ENCODE measurements around the gene NEGR1. TPM values are rescaled to one million over a fixed set of nuclear protein-coding genes. Genes with fewer than 3 reads are reported as not detected.
"Not testable (repeated sequence)": the region's sequence is repeated elsewhere in the genome, so short reads cannot be mapped to it uniquely, and the experiment has no call there.

Gene NEGR1
- total and polyA plus RNA-seq, 7 donors, result 1.3 to 10.2 (median 2.2) TPM

DNA sequence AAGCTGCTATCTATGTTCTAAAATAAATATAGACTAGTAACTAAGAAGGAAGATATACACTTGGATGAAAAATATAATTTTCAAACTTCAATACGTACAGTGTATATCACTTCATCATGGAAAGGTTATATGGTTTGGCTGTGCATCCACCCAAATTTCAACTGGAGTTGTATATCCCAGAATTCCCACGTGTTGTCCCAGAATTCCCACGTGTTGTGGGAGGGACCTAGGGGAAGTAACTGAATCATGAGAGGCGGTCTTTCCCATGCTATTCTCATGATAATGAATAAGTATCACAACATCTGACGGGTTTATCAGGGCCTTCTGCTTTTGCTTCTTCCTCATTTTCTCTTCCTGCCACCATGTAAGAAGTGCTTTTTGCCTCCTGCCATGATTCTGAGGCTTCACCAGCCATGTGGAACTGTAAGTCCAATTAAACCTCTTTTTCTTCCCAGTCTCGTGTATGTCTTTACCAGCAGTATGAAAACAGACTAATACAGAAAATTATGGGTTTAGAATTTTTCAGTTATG lies 10.7 kb downstream of the NEGR1 start:
- Histone ChIP-seq H3K27me3 (ENCODE audit: insufficient read depth in 3 of 3, low read length in 2 of 3) (no peaks in the 10 kb centered on the region), H3K9me3 (no peaks in the 10 kb centered on the region), H3K4me1 (no peaks in the 10 kb centered on the region), H3K4me3 (no peak overlapping the region), H3K27ac (no peak overlapping the region), H3K36me3 (ENCODE audit: insufficient read depth in 1 of 2, low read depth in 1 of 2) (no peaks in the 10 kb centered on the region)
- WGBS, 3 donors, result 68 to 71% (median 68%) methylated on average over 6 of the region's 6 CpGs
- no peak for DNase-seq
- TF ChIP-seq, protein P1, sequence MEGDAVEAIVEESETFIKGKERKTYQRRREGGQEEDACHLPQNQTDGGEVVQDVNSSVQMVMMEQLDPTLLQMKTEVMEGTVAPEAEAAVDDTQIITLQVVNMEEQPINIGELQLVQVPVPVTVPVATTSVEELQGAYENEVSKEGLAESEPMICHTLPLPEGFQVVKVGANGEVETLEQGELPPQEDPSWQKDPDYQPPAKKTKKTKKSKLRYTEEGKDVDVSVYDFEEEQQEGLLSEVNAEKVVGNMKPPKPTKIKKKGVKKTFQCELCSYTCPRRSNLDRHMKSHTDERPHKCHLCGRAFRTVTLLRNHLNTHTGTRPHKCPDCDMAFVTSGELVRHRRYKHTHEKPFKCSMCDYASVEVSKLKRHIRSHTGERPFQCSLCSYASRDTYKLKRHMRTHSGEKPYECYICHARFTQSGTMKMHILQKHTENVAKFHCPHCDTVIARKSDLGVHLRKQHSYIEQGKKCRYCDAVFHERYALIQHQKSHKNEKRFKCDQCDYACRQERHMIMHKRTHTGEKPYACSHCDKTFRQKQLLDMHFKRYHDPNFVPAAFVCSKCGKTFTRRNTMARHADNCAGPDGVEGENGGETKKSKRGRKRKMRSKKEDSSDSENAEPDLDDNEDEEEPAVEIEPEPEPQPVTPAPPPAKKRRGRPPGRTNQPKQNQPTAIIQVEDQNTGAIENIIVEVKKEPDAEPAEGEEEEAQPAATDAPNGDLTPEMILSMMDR (IDR thresholded peaks at IDR 0.05), result no peak
- no peak for ATAC-seq
- intact Hi-C loops (cut with DNase I), result no loop called here

DNA sequence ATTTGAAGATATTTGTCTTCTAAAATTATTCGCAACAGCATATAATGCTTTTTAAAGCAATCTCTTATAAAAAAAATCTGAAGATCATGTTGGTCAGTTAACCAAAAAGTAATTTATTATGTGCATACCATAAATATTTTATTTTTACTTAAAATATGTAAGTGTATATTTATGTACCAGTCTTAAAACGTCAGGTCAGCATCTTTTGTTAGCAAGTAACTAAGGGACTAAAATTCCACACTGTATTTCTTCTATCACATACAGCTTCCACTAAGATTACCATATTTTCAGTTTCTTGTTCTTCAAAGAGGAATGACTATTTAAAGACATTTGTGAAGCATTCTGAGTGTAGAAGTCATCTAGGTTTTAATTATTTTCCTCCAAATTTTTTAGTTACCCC lies 19.6 kb downstream of the NEGR1 start:
- ATAC-seq, result no peak
- intact Hi-C loops (cut with DNase I), result no loop called here

DNA sequence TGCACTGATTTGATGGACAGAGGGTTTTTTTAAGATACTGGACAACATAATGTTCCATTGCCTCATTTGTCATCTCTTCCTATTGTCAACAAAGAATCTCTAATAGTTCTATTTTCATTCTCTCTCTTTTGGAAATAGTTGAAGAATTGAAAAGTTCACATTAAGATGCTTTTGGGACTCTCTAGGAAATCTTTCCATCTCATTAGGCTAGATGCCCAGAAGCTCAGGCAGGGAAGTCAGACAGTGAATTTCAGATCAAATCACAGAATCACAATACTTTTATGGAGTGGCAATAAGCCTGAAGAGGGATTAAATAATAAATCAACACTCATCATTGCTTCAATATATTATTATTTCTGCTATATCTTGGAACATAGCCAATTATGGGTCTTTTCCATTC lies 29.2 kb downstream of the NEGR1 start:
- Histone ChIP-seq H3K4me1 (no peaks in the 10 kb centered on the region), H3K36me3 (ENCODE audit: insufficient read depth in 1 of 2, low read depth in 1 of 2) (no peaks in the 10 kb centered on the region), H3K27ac (no peak overlapping the region), H3K9me3 (no peaks in the 10 kb centered on the region), H3K4me3 (no peak overlapping the region), H3K27me3 (ENCODE audit: insufficient read depth in 3 of 3, low read length in 2 of 3) (no peaks in the 10 kb centered on the region)
- intact Hi-C loops (cut with DNase I), result no loop called here
- TF ChIP-seq, protein P1 (IDR thresholded peaks at IDR 0.05), result no peak
- DNase-seq, result no peak
- no peak for ATAC-seq

More for the DNA sequence above, 19.6 kb downstream of the NEGR1 start:
- WGBS, 3 donors, result 72 to 77% (median 73%) methylated on average over 2 of the region's 2 CpGs
- H3K27ac ChIP-seq, result no peak overlapping the region
- H3K27me3 ChIP-seq (ENCODE audit: insufficient read depth in 3 of 3, low read length in 2 of 3), result no peaks in the 10 kb centered on the region
- H3K9me3 ChIP-seq, result no peaks in the 10 kb centered on the region
- no peak overlapping the region for H3K4me3 ChIP-seq
- H3K4me1 ChIP-seq, result no peaks in the 10 kb centered on the region
- no peaks in the 10 kb centered on the region for H3K36me3 ChIP-seq (ENCODE audit: insufficient read depth in 1 of 2, low read depth in 1 of 2)
- DNase-seq, result no peak
- TF ChIP-seq, protein P1 (IDR thresholded peaks at IDR 0.05), result no peak

DNA sequence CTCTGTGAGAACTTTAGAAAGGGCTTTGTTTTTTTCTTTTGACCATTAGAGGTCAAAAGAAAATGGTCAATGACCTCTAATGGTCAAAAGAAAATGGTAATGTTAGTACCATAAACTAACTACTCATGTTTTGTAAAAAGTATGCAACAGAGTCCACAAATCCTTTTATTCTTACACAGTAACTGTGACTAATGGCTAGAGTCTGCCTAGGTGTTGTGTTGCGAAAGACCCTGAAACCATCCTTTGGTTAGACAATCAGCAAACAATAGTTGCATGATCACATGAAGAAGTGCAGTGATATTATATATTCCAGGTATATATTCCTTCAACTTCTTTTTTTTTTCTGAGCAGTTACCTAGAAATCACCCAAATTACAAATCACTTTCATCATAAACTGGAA lies 40.9 kb downstream of the NEGR1 start:
- Histone ChIP-seq H3K36me3 (ENCODE audit: insufficient read depth in 1 of 2, low read depth in 1 of 2) (no peaks in the 10 kb centered on the region), H3K4me1 (no peaks in the 10 kb centered on the region), H3K9me3 (no peaks in the 10 kb centered on the region), H3K27me3 (ENCODE audit: insufficient read depth in 3 of 3, low read length in 2 of 3) (no peaks in the 10 kb centered on the region), H3K4me3 (no peak overlapping the region), H3K27ac (no peak overlapping the region)
- intact Hi-C loops (cut with DNase I), result no loop called here
- WGBS, 3 donors, result 60 to 76% (median 68%) methylated on average over 1 of the region's 1 CpG
- TF ChIP-seq, protein P1 (IDR thresholded peaks at IDR 0.05), result no peak
- DNase-seq, result no peak
- ATAC-seq, result no peak

DNA sequence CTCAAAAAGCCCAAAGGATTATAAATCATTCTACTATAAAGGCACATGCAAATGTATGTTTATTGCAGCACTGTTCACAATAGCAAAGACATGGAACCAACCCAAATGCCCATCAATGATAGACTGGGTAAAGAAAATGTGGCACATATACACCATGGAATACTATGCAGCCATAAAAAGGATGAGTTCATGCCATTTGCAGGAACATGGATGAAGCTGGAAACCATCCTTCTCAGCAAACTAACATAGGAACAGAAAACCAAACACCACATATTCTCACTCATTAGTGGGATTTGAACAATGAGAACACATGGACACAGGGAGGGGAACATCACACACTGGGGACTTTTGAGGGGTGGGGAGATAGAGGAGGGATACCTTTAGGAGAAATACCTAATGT lies 46.4 kb downstream of the NEGR1 start:
- intact Hi-C loops (cut with DNase I); H3K27me3 ChIP-seq (ENCODE audit: insufficient read depth in 3 of 3, low read length in 2 of 3); H3K27ac ChIP-seq; H3K36me3 ChIP-seq (ENCODE audit: insufficient read depth in 1 of 2, low read depth in 1 of 2); H3K4me1 ChIP-seq; H3K4me3 ChIP-seq; H3K9me3 ChIP-seq; ATAC-seq; DNase-seq: not testable (repeated sequence)

Data from psoas muscle (tissue), 8 donors.